Fibroblast of lung (primary cell): ENCODE results near the gene MELTF. TPM values are rescaled to one million over a fixed set of nuclear protein-coding genes. Genes with fewer than 3 reads are reported as not detected.

Source experiments
- DNase-seq, 2 donors: peaks; one replicate each; pipeline versions ENCODE4 v3.0.0 to v3.0.0-alpha.2; 2010; ENCODE audit warnings: low read depth in 2 of 2
- H2AFZ ChIP-seq: 2 replicates; pipeline ENCODE4 v1.5.1; 2012; ENCODE audit warnings: low read length, control low read depth, inconsistent platforms
- H3K27ac ChIP-seq: 2 replicates; pipeline ENCODE4 v1.5.1; 2011; ENCODE audit warnings: low read length, control low read depth; ENCODE audit not compliant: insufficient read depth
- H3K27me3 ChIP-seq: 2 replicates; pipeline ENCODE4 v1.5.1; 2011; ENCODE audit warnings: mild to moderate bottlenecking, low read length; ENCODE audit not compliant: control insufficient read depth, insufficient read depth
- H3K36me3 ChIP-seq: 2 replicates; pipeline ENCODE4 v1.5.1; 2011; ENCODE audit warnings: low read length; ENCODE audit not compliant: control insufficient read depth, insufficient read depth
- H3K4me1 ChIP-seq: 2 replicates; pipeline ENCODE4 v1.5.1; 2011; ENCODE audit warnings: low read length; ENCODE audit not compliant: control insufficient read depth, insufficient read depth; ENCODE audit errors: extremely low read depth
- H3K4me2 ChIP-seq: 2 replicates; pipeline ENCODE4 v1.5.1; 2011; ENCODE audit warnings: low read length, control low read depth; ENCODE audit not compliant: insufficient read depth; ENCODE audit errors: extremely low read depth
- H3K4me3 ChIP-seq, 4 experiments: fragments of 200-600 bp in 1 of 4; sonication (generic) in 1 of 4; replicated peaks in 1 of 4; 2 replicates each; pipeline ENCODE4 v1.5.1; 2011 to 2016; ENCODE audit warnings: low read length in 4 of 4, low read depth in 3 of 4, mild to moderate bottlenecking in 3 of 4, control low read depth in 2 of 4, inconsistent platforms in 1 of 4, mixed read lengths in 1 of 4; ENCODE audit not compliant: insufficient read depth in 1 of 4; ENCODE audit errors: control extremely low read depth in 1 of 4
- H3K79me2 ChIP-seq: 2 replicates; pipeline ENCODE4 v1.5.1; 2012; ENCODE audit warnings: mild to moderate bottlenecking, low read length, inconsistent platforms; ENCODE audit not compliant: control insufficient read depth, insufficient read depth
- H3K9ac ChIP-seq: 2 replicates; pipeline ENCODE4 v1.5.1; 2011; ENCODE audit warnings: mild to moderate bottlenecking, low read length, control low read depth; ENCODE audit not compliant: insufficient read depth
- H3K9me3 ChIP-seq: 2 replicates; pipeline ENCODE4 v1.5.1; 2012; ENCODE audit warnings: low read depth, low read length; ENCODE audit not compliant: control insufficient read depth, insufficient read depth
- H4K20me1 ChIP-seq: 2 replicates; pipeline ENCODE4 v1.5.1; 2011; ENCODE audit warnings: low read length; ENCODE audit not compliant: control insufficient read depth, insufficient read depth; ENCODE audit errors: extremely low read depth
- EZH2 ChIP-seq: IDR thresholded peaks from 2 replicates; pipeline ENCODE4 v1.5.1; 2012; ENCODE audit warnings: low read length, control low read depth, mild to moderate bottlenecking; ENCODE audit errors: missing control alignments
- polyA plus RNA-seq, 2 donors: library from polyadenylated mRNA; depleted of rRNA in 1 of 2; stranded (reverse) in 1 of 2; unstranded in 1 of 2; fragments of >200 nt; gene quantifications; 2 replicates each; pipeline ENCODE4 v1.2.1, GENCODE V29; 2011 to 2012; ENCODE audit warnings: missing spikeins in 1 of 2
- total RNA-seq: library from RNA; depleted of rRNA; stranded (reverse); fragments of >200 nt; gene quantifications from 2 replicates; pipeline ENCODE4 v1.2.1, GENCODE V29; 2014
- TF ChIP-seq, protein P1 (sequence below), 2 donors: IDR thresholded peaks in 1 of 2; conservative IDR thresholded peaks in 1 of 2; 1 replicate in 1 of 2; 2 replicates in 1 of 2; pipeline ENCODE4 v1.5.1; 2011 to 2012; ENCODE audit warnings: low read length in 2 of 2, control low read depth in 1 of 2, inconsistent platforms in 1 of 2, low read depth in 1 of 2, mild to moderate bottlenecking in 1 of 2

The MELTF gene
- total and polyA plus RNA-seq, 2 donors (not counting 1 experiment from before 2014, with no cell fraction given): 2.7 to 5.0 TPM

GRCh38 chr3:197026481-197026866, 3.1 kb downstream of the MELTF start:
- DNase-seq: no peak
- no peaks in the 10 kb centered on the region for H3K79me2 ChIP-seq

DNA sequence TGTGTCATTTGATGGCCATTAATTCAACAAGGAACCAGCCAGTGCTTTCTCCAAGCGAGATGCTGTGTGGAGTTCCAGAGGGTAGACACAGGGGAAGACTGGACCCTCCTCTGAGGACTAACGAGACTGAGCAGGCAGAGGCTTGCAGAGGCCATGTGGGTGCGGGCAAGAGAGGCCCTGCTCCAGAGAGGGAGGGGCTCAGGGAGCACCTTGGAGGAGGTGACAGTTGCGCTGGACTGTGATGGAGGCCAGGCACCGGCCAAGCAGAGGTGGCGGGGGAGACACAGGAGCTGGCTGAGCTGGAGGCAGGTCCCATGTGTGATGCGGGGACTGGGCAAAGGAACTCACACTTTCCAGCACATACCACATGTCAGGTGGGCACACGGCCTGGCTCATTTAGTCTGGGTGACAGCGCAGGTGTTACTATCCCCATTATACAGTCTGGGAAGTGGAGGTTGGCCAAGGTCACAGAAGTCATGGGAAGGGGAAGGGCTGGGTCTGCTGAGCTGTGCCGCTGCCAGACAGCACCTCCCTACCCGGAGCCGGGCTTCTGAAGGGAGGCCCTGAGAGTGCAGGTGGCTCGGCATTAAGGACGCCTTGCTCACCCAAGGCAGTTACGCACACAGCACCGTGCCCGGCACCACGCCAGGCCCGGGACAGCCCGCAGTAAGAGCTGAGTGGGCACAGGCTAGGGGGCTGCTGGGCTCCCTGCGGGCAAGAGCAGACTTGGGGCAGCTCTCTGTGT, 3.7 kb downstream of the MELTF start:
- no peak overlapping the region for H2AFZ ChIP-seq
- H3K27me3 ChIP-seq: peaks cover 14% of the 10 kb centered on the region
- no peak overlapping the region for H3K4me2 ChIP-seq
- DNase-seq: no peak
- no peak overlapping the region for H3K4me3 ChIP-seq
- H3K4me1 ChIP-seq: peaks cover 5% of the 10 kb centered on the region
- H3K79me2 ChIP-seq: no peaks in the 10 kb centered on the region
- no peaks in the 10 kb centered on the region for H4K20me1 ChIP-seq
- no peaks in the 10 kb centered on the region for H3K36me3 ChIP-seq
- no peak overlapping the region for H3K9ac ChIP-seq
- H3K27ac ChIP-seq: no peak overlapping the region
- H3K9me3 ChIP-seq: no peaks in the 10 kb centered on the region
- TF ChIP-seq, protein P1, sequence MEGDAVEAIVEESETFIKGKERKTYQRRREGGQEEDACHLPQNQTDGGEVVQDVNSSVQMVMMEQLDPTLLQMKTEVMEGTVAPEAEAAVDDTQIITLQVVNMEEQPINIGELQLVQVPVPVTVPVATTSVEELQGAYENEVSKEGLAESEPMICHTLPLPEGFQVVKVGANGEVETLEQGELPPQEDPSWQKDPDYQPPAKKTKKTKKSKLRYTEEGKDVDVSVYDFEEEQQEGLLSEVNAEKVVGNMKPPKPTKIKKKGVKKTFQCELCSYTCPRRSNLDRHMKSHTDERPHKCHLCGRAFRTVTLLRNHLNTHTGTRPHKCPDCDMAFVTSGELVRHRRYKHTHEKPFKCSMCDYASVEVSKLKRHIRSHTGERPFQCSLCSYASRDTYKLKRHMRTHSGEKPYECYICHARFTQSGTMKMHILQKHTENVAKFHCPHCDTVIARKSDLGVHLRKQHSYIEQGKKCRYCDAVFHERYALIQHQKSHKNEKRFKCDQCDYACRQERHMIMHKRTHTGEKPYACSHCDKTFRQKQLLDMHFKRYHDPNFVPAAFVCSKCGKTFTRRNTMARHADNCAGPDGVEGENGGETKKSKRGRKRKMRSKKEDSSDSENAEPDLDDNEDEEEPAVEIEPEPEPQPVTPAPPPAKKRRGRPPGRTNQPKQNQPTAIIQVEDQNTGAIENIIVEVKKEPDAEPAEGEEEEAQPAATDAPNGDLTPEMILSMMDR (conservative IDR thresholded peaks at IDR 0.05 in 1 of 2, IDR thresholded peaks at IDR 0.05 in 1 of 2; ENCODE audit: low read depth in 1 of 2, low read length in 2 of 2): no peak
- no peak for TF ChIP-seq EZH2

More at GRCh38 chr3:197026481-197026866, 3.1 kb downstream of the MELTF start:
- Histone ChIP-seq H3K4me3 (no peak overlapping the region), H3K9me3 (no peaks in the 10 kb centered on the region), H3K9ac (no peak overlapping the region), H4K20me1 (no peaks in the 10 kb centered on the region), H3K36me3 (no peaks in the 10 kb centered on the region), H3K27me3 (peaks cover 14% of the 10 kb centered on the region), H3K4me1 (peaks cover 8% of the 10 kb centered on the region), H3K27ac (no peak overlapping the region), H2AFZ (no peak overlapping the region), H3K4me2 (no peak overlapping the region)
- TF ChIP-seq EZH2: no peak
- TF ChIP-seq, protein P1 (conservative IDR thresholded peaks at IDR 0.05 in 1 of 2, IDR thresholded peaks at IDR 0.05 in 1 of 2; ENCODE audit: low read depth in 1 of 2, low read length in 2 of 2): no peak

GRCh38 chr3:197024881-197025735, 4.5 kb downstream of the MELTF start:
- no peaks in the 10 kb centered on the region for H3K9me3 ChIP-seq
- H3K79me2 ChIP-seq: no peaks in the 10 kb centered on the region
- H3K36me3 ChIP-seq: no peaks in the 10 kb centered on the region
- no peak overlapping the region for H2AFZ ChIP-seq
- no peak for DNase-seq
- no peak for TF ChIP-seq EZH2
- TF ChIP-seq, protein P1 (conservative IDR thresholded peaks at IDR 0.05 in 1 of 2, IDR thresholded peaks at IDR 0.05 in 1 of 2; ENCODE audit: low read depth in 1 of 2, low read length in 2 of 2): no peak
- peaks cover 14% of the 10 kb centered on the region for H3K27me3 ChIP-seq
- H3K27ac ChIP-seq: no peak overlapping the region
- H3K4me3 ChIP-seq: no peak overlapping the region
- H4K20me1 ChIP-seq: no peaks in the 10 kb centered on the region
- H3K4me2 ChIP-seq: no peak overlapping the region
- no peaks in the 10 kb centered on the region for H3K4me1 ChIP-seq
- no peak overlapping the region for H3K9ac ChIP-seq
